Right hindlimb (tissue), 1 donor: ENCODE data around the gene TDRD3.

ENCODE experiments used
- DNase-seq: peaks from one replicate; pipeline ENCODE4 v3.0.0-alpha.2; 2018

Gene TDRD3

GRCh38 chr13:60463787-60464186 is 66.8 kb downstream of the TDRD3 start:
- no peak for DNase-seq

- no peak for DNase-seq
These were observed 70.1 kb downstream of the TDRD3 start for GRCh38 chr13:60467098-60467497.

- no peak for DNase-seq
These were observed 82.3 kb downstream of the TDRD3 start for GRCh38 chr13:60479273-60479672.

- no peak for DNase-seq
These were observed 85.0 kb downstream of the TDRD3 start for GRCh38 chr13:60482012-60482411.

- no peak for DNase-seq
These were observed 87.8 kb downstream of the TDRD3 start for GRCh38 chr13:60484865-60485264.

GRCh38 chr13:60491531-60491930 is 94.5 kb downstream of the TDRD3 start:
- no peak for DNase-seq

GRCh38 chr13:60492187-60492586 is 95.2 kb downstream of the TDRD3 start:
- no peak for DNase-seq

- no peak for DNase-seq
These were observed 97.3 kb downstream of the TDRD3 start for GRCh38 chr13:60494296-60494695.

GRCh38 chr13:60501236-60501635 is 104.2 kb downstream of the TDRD3 start:
- DNase-seq, result no peak

GRCh38 chr13:60509601-60510386 is 112.8 kb downstream of the TDRD3 start:
- no peak for DNase-seq

GRCh38 chr13:60511637-60512036 is 114.6 kb downstream of the TDRD3 start:
- no peak for DNase-seq

- no peak for DNase-seq
These were observed 117.9 kb downstream of the TDRD3 start for GRCh38 chr13:60514891-60515290.

- no peak for DNase-seq
These were observed 122.5 kb downstream of the TDRD3 start for GRCh38 chr13:60519496-60519895.

- DNase-seq, result no peak
These were observed 124.0 kb downstream of the TDRD3 start for GRCh38 chr13:60520902-60521569.

- DNase-seq, result no peak
These were observed 141.5 kb downstream of the TDRD3 start for GRCh38 chr13:60538566-60538965.

GRCh38 chr13:60540276-60540675 is 143.3 kb downstream of the TDRD3 start:
- DNase-seq, result no peak

GRCh38 chr13:60562096-60562780 is 165.2 kb downstream of the TDRD3 start:
- DNase-seq, result no peak

- no peak for DNase-seq
These were observed 174.6 kb downstream of the TDRD3 start for GRCh38 chr13:60571571-60571970.

- DNase-seq, result no peak
These were observed 175.2 kb downstream of the TDRD3 start for GRCh38 chr13:60572003-60572798.

GRCh38 chr13:60572855-60573254 is 175.8 kb downstream of the TDRD3 start:
- DNase-seq, result no peak

- DNase-seq, result no peak
These were observed 177.7 kb downstream of the TDRD3 start for GRCh38 chr13:60574735-60575134.

- no peak for DNase-seq
These were observed 178.1 kb downstream of the TDRD3 start for GRCh38 chr13:60575142-60575541.

- no peak for DNase-seq
These were observed 180.7 kb downstream of the TDRD3 start for GRCh38 chr13:60577761-60578160.
